ENCODE measurements around the gene RNF13.

RNF13 gene

GRCh38 chr3:150006794-150007193, 193.8 kb downstream of the RNF13 start:
- no peak overlapping the region for H3K4me3 ChIP-seq (ENCODE audit: low read length)
- no peak for TF ChIP-seq CTCF (conservative IDR thresholded peaks at IDR 0.05; ENCODE audit: low read depth, low read length)
- DNase-seq (ENCODE audit: low read depth) = no peak
